ENCODE results near the gene PPME1.

PPME1 gene

GRCh38 chr11:74278103-74278502, 107.0 kb downstream of the PPME1 start:
- DNase-seq (ENCODE audit: insufficient read length, low spot score) = no peak
- FAIRE-seq = no peak

GRCh38 chr11:74278721-74279161, 107.7 kb downstream of the PPME1 start:
- DNase-seq (ENCODE audit: insufficient read length, low spot score) = no peak
- no peak for FAIRE-seq

- no peak for FAIRE-seq
- no peak for DNase-seq (ENCODE audit: insufficient read length, low spot score)
Observed at GRCh38 chr11:74279256-74279655, 108.2 kb downstream of the PPME1 start.

GRCh38 chr11:74280494-74280893, 109.4 kb downstream of the PPME1 start:
- FAIRE-seq (no peak), DNase-seq (ENCODE audit: insufficient read length, low spot score) (no peak)

GRCh38 chr11:74282421-74282820, 111.3 kb downstream of the PPME1 start:
- FAIRE-seq (no peak), DNase-seq (ENCODE audit: insufficient read length, low spot score) (no peak)

- DNase-seq (ENCODE audit: insufficient read length, low spot score) = no peak
- FAIRE-seq = no peak
Observed at GRCh38 chr11:74282914-74283371, 111.9 kb downstream of the PPME1 start.

GRCh38 chr11:74283580-74284180, 112.6 kb downstream of the PPME1 start:
- FAIRE-seq = no peak
- no peak for DNase-seq (ENCODE audit: insufficient read length, low spot score)

GRCh38 chr11:74284466-74284865, 113.4 kb downstream of the PPME1 start:
- DNase-seq (ENCODE audit: insufficient read length, low spot score) (no peak), FAIRE-seq (no peak)

GRCh38 chr11:74288161-74288560, 117.1 kb downstream of the PPME1 start:
- no peak for FAIRE-seq
- DNase-seq (ENCODE audit: insufficient read length, low spot score) = no peak

- no peak for FAIRE-seq
Observed at GRCh38 chr11:74288911-74289310, 117.8 kb downstream of the PPME1 start.

GRCh38 chr11:74297484-74297883, 126.4 kb downstream of the PPME1 start:
- DNase-seq (ENCODE audit: insufficient read length, low spot score) (no peak), FAIRE-seq (no peak)

More at GRCh38 chr11:74288911-74289310, 117.8 kb downstream of the PPME1 start:
- DNase-seq (ENCODE audit: insufficient read length, low spot score) = no peak

GRCh38 chr11:74299015-74299414, 127.9 kb downstream of the PPME1 start:
- DNase-seq (ENCODE audit: insufficient read length, low spot score) = no peak
- FAIRE-seq = no peak

All from GM19239 (cell line).